GM23338 (cell line): ENCODE measurements around the gene NCKAP1.

Source experiments
- CTCF ChIP-seq, 2 experiments: fragments of 200-600 bp in 1 of 2; sonication (generic) in 1 of 2; conservative IDR thresholded peaks; 2 replicates each; pipeline versions ENCODE4 v1.5.1 to v1.6.1; 2016 to 2017; ENCODE audit warnings: antibody characterized with exemption in 2 of 2, low read depth in 2 of 2, mild to moderate bottlenecking in 2 of 2, moderate library complexity in 1 of 2
- EZH2 ChIP-seq: fragments of 200-600 bp; sonication (generic); IDR thresholded peaks from one replicate; pipeline ENCODE4 v1.8.0; 2017; ENCODE audit warnings: antibody characterized with exemption, mild to moderate bottlenecking, low read depth; ENCODE audit not compliant: unreplicated experiment
- EZH2phosphoT487 ChIP-seq: fragments of 200-600 bp; sonication (generic); IDR thresholded peaks from one replicate; pipeline ENCODE4 v1.8.1; 2018; ENCODE audit warnings: antibody characterized with exemption; ENCODE audit not compliant: unreplicated experiment
- POLR2AphosphoS5 ChIP-seq: IDR thresholded peaks from 2 replicates; pipeline ENCODE4 v1.6.1; 2016; ENCODE audit warnings: antibody characterized with exemption, low read depth
- REST ChIP-seq: IDR thresholded peaks from one replicate; pipeline ENCODE4 v1.6.1; 2018; ENCODE audit warnings: antibody characterized with exemption; ENCODE audit not compliant: unreplicated experiment
- TF ChIP-seq, protein P1 (sequence below): IDR thresholded peaks from 2 replicates; pipeline ENCODE4 v1.6.1; 2016; ENCODE audit warnings: antibody characterized with exemption

GRCh38 chr2:182868054-182868796 is 170.0 kb downstream of the NCKAP1 start:
- TF ChIP-seq CTCF (conservative IDR thresholded peaks at IDR 0.05; ENCODE audit: low read depth in 2 of 2) (no peak), EZH2 (no peak), EZH2phosphoT487 (no peak), REST (no peak), POLR2AphosphoS5 (no peak)
- TF ChIP-seq, protein P1, sequence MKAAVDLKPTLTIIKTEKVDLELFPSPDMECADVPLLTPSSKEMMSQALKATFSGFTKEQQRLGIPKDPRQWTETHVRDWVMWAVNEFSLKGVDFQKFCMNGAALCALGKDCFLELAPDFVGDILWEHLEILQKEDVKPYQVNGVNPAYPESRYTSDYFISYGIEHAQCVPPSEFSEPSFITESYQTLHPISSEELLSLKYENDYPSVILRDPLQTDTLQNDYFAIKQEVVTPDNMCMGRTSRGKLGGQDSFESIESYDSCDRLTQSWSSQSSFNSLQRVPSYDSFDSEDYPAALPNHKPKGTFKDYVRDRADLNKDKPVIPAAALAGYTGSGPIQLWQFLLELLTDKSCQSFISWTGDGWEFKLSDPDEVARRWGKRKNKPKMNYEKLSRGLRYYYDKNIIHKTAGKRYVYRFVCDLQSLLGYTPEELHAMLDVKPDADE, result no peak
